ENCODE results near the gene PIRT. TPM values are rescaled to one million over a fixed set of nuclear protein-coding genes. Genes with fewer than 3 reads are reported as not detected.

Gene PIRT
- total and polyA plus RNA-seq, 2 donors (not counting 1 experiment from before 2014, with no cell fraction given): not detected

DNA sequence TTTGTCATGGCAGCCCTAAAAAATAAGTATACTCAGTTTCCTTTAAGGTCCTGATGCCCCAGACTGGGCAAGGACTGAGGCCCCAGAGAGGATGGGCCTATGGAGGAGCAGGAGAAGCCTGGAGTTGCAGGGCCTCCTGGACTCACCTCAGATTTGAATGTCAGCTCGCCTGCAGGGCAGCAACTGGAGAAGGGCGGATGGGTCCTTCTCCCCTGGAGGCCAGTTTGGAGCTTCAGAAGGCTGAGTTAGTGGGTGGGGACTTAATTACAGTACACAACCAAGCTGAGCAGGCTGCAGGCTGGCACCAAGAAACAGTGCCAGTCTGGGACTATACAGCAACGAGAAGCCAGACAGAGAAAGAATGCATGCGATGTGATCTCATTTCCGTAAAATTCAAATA is 6.2 kb downstream of the PIRT start:
- no peaks in the 10 kb centered on the region for H3K79me2 ChIP-seq (ENCODE audit: control insufficient read depth, insufficient read depth, low read length)
- H3K36me3 ChIP-seq (ENCODE audit: control insufficient read depth, insufficient read depth, low read length): no peaks in the 10 kb centered on the region
- H3K9me3 ChIP-seq (ENCODE audit: control insufficient read depth, insufficient read depth, low read depth, low read length): no peaks in the 10 kb centered on the region
- no peak for DNase-seq (ENCODE audit: low read depth in 2 of 2)
- TF ChIP-seq, protein P1, sequence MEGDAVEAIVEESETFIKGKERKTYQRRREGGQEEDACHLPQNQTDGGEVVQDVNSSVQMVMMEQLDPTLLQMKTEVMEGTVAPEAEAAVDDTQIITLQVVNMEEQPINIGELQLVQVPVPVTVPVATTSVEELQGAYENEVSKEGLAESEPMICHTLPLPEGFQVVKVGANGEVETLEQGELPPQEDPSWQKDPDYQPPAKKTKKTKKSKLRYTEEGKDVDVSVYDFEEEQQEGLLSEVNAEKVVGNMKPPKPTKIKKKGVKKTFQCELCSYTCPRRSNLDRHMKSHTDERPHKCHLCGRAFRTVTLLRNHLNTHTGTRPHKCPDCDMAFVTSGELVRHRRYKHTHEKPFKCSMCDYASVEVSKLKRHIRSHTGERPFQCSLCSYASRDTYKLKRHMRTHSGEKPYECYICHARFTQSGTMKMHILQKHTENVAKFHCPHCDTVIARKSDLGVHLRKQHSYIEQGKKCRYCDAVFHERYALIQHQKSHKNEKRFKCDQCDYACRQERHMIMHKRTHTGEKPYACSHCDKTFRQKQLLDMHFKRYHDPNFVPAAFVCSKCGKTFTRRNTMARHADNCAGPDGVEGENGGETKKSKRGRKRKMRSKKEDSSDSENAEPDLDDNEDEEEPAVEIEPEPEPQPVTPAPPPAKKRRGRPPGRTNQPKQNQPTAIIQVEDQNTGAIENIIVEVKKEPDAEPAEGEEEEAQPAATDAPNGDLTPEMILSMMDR (conservative IDR thresholded peaks at IDR 0.05 in 1 of 2, IDR thresholded peaks at IDR 0.05 in 1 of 2; ENCODE audit: low read depth in 1 of 2, low read length in 2 of 2): no peak
- no peak for TF ChIP-seq EZH2 (IDR thresholded peaks at IDR 0.05; ENCODE audit: low read length, missing control alignments)
- no peak overlapping the region for H3K4me3 ChIP-seq (replicated peaks in 1 of 4; ENCODE audit: control extremely low read depth in 1 of 4, insufficient read depth in 1 of 4, low read depth in 3 of 4, low read length in 4 of 4)
- H3K27ac ChIP-seq (ENCODE audit: insufficient read depth, low read length): no peak overlapping the region
- H3K4me1 ChIP-seq (ENCODE audit: control insufficient read depth, extremely low read depth, insufficient read depth, low read length): no peaks in the 10 kb centered on the region
- H3K4me2 ChIP-seq (ENCODE audit: extremely low read depth, insufficient read depth, low read length): no peak overlapping the region
- H4K20me1 ChIP-seq (ENCODE audit: control insufficient read depth, extremely low read depth, insufficient read depth, low read length): no peaks in the 10 kb centered on the region
- no peak overlapping the region for H2AFZ ChIP-seq (ENCODE audit: low read length)
- H3K9ac ChIP-seq (ENCODE audit: insufficient read depth, low read length): no peak overlapping the region
- no peaks in the 10 kb centered on the region for H3K27me3 ChIP-seq (ENCODE audit: control insufficient read depth, insufficient read depth, low read length)

DNA sequence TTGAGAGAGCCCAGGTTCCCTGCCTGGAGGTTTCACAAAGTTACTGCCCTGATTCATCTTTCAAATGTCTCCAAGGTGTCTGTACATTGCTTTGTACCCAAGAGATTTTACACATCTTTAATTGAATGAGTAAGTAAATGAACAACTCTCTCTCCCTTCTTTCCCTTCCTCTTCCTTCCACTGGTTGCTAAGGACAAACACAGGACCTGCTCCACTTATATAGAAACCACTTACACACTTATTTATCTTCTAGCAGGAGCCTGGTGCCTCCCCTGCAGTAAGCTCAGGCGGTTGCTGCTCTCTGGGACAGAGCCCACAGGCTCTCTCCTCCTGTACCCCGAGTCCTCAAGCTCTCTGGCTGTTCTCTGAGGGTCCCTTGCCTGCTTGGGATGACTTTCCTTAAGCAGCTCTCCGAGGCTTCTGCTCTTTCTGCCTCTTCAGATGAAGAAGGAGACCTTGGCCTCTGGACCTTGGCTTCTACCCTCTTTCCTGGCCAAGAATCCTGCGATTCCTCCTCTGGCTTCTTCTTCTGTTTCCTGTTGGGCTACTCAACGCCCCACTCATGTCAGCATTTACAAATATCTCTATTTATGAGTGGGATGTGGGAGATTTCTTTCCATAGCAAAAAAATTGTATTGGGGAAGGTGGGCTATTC is 9.9 kb downstream of the PIRT start:
- Histone ChIP-seq H3K4me2 (ENCODE audit: extremely low read depth, insufficient read depth, low read length) (no peak overlapping the region), H3K27ac (ENCODE audit: insufficient read depth, low read length) (no peak overlapping the region), H3K36me3 (ENCODE audit: control insufficient read depth, insufficient read depth, low read length) (no peaks in the 10 kb centered on the region), H3K27me3 (ENCODE audit: control insufficient read depth, insufficient read depth, low read length) (no peaks in the 10 kb centered on the region), H2AFZ (ENCODE audit: low read length) (no peak overlapping the region), H3K9ac (ENCODE audit: insufficient read depth, low read length) (no peak overlapping the region), H4K20me1 (ENCODE audit: control insufficient read depth, extremely low read depth, insufficient read depth, low read length) (no peaks in the 10 kb centered on the region), H3K4me1 (ENCODE audit: control insufficient read depth, extremely low read depth, insufficient read depth, low read length) (no peaks in the 10 kb centered on the region), H3K4me3 (replicated peaks in 1 of 4; ENCODE audit: control extremely low read depth in 1 of 4, insufficient read depth in 1 of 4, low read depth in 3 of 4, low read length in 4 of 4) (no peak overlapping the region), H3K79me2 (ENCODE audit: control insufficient read depth, insufficient read depth, low read length) (no peaks in the 10 kb centered on the region), H3K9me3 (ENCODE audit: control insufficient read depth, insufficient read depth, low read depth, low read length) (no peaks in the 10 kb centered on the region)
- DNase-seq (ENCODE audit: low read depth in 2 of 2): no peak
- no peak for TF ChIP-seq EZH2 (IDR thresholded peaks at IDR 0.05; ENCODE audit: low read length, missing control alignments)
- TF ChIP-seq, protein P1 (conservative IDR thresholded peaks at IDR 0.05 in 1 of 2, IDR thresholded peaks at IDR 0.05 in 1 of 2; ENCODE audit: low read depth in 1 of 2, low read length in 2 of 2): no peak

DNA sequence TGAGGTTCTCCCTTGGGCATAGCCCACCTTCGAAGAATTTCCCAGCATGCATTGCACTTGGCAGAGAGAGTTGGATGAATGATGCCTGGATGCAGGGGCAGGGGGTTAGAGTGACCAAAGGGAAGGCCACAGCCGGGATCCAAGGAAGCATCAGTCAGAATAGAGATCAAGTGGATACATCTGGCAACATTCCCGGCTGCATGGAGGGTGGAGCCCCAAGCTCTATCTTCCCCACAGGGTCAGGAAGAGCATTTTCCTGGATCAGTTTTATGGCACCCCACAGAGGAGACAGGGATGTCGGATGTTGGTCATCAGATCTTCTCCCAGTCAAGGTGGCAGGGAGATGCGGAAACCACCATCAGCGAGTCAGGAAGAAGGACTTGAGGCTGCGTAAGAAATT is 13.0 kb downstream of the PIRT start:
- Histone ChIP-seq H3K4me2 (ENCODE audit: extremely low read depth, insufficient read depth, low read length) (no peak overlapping the region), H3K9me3 (ENCODE audit: control insufficient read depth, insufficient read depth, low read depth, low read length) (no peaks in the 10 kb centered on the region)
- DNase-seq (ENCODE audit: low read depth in 2 of 2): no peak

More for the DNA sequence above, 13.0 kb downstream of the PIRT start:
- no peak overlapping the region for H2AFZ ChIP-seq (ENCODE audit: low read length)
- H4K20me1 ChIP-seq (ENCODE audit: control insufficient read depth, extremely low read depth, insufficient read depth, low read length): no peaks in the 10 kb centered on the region
- no peak for TF ChIP-seq EZH2 (IDR thresholded peaks at IDR 0.05; ENCODE audit: low read length, missing control alignments)
- TF ChIP-seq, protein P1 (conservative IDR thresholded peaks at IDR 0.05 in 1 of 2, IDR thresholded peaks at IDR 0.05 in 1 of 2; ENCODE audit: low read depth in 1 of 2, low read length in 2 of 2): no peak
- H3K36me3 ChIP-seq (ENCODE audit: control insufficient read depth, insufficient read depth, low read length): no peaks in the 10 kb centered on the region
- H3K4me3 ChIP-seq (replicated peaks in 1 of 4; ENCODE audit: control extremely low read depth in 1 of 4, insufficient read depth in 1 of 4, low read depth in 3 of 4, low read length in 4 of 4): no peak overlapping the region
- no peaks in the 10 kb centered on the region for H3K4me1 ChIP-seq (ENCODE audit: control insufficient read depth, extremely low read depth, insufficient read depth, low read length)
- H3K79me2 ChIP-seq (ENCODE audit: control insufficient read depth, insufficient read depth, low read length): no peaks in the 10 kb centered on the region
- H3K27me3 ChIP-seq (ENCODE audit: control insufficient read depth, insufficient read depth, low read length): no peaks in the 10 kb centered on the region
- no peak overlapping the region for H3K27ac ChIP-seq (ENCODE audit: insufficient read depth, low read length)
- H3K9ac ChIP-seq (ENCODE audit: insufficient read depth, low read length): no peak overlapping the region

All from fibroblast of lung (primary cell).